GM12878 (cell line): ENCODE data around the gene CFAP299.
"Not testable (repeated sequence)": the region's sequence is repeated elsewhere in the genome, so short reads cannot be mapped to it uniquely, and the experiment has no call there.

Experiments used
- CEBPB ChIP-seq, 2 experiments: fragments of 150-350 bp in 1 of 2; IDR thresholded peaks; 2 replicates each; pipeline ENCODE4 v1.6.1; 2012 to 2014; ENCODE audit warnings: low read depth in 2 of 2, low read length in 2 of 2, borderline replicate concordance in 1 of 2, inconsistent platforms in 1 of 2
- CTCF ChIP-seq, 3 experiments: IDR thresholded peaks in 2 of 3; conservative IDR thresholded peaks in 1 of 3; 2 replicates each; pipeline ENCODE4 v1.5.1; 2011; ENCODE audit warnings: low read depth in 3 of 3, low read length in 3 of 3, mild to moderate bottlenecking in 3 of 3, control low read depth in 2 of 3, moderate library complexity in 2 of 3, inconsistent platforms in 1 of 3, mixed read lengths in 1 of 3; ENCODE audit not compliant: control insufficient read depth in 2 of 3, insufficient read depth in 1 of 3; ENCODE audit errors: extremely low read depth in 1 of 3
- ELK1 ChIP-seq: IDR thresholded peaks from 2 replicates; pipeline ENCODE4 v1.6.1; 2012; ENCODE audit warnings: low read depth, low read length, improper control_type of control experiment
- JUNB ChIP-seq: IDR thresholded peaks from 2 replicates; pipeline ENCODE4 v1.6.1; 2016; ENCODE audit warnings: antibody characterized with exemption, mild to moderate bottlenecking
- KDM1A ChIP-seq: fragments of 200-600 bp; sonication (generic); IDR thresholded peaks from 2 replicates; pipeline ENCODE4 v1.6.1; 2016; ENCODE audit warnings: borderline replicate concordance
- POLR2A ChIP-seq: IDR thresholded peaks from 2 replicates; pipeline ENCODE4 v1.6.1; 2011; ENCODE audit warnings: low read depth, mild to moderate bottlenecking, low read length
- POLR2AphosphoS2 ChIP-seq: IDR thresholded peaks from 2 replicates; pipeline ENCODE4 v1.6.1; 2011; ENCODE audit warnings: low read depth, mild to moderate bottlenecking, low read length, improper control_type of control experiment, moderate library complexity
- POLR2AphosphoS5 ChIP-seq: IDR thresholded peaks from 2 replicates; pipeline ENCODE4 v1.6.1; 2011; ENCODE audit warnings: mild to moderate bottlenecking, low read length, inconsistent platforms
- RFX5 ChIP-seq: IDR thresholded peaks from 2 replicates; pipeline ENCODE4 v1.6.1; 2011; ENCODE audit warnings: low read depth, low read length, improper control_type of control experiment
- SMARCA5 ChIP-seq: fragments of 450-650 bp; IDR thresholded peaks from 2 replicates; pipeline ENCODE4 v1.6.1; 2017; ENCODE audit warnings: mild to moderate bottlenecking
- TCF7 ChIP-seq: IDR thresholded peaks from 2 replicates; pipeline ENCODE4 v1.6.1; 2014; ENCODE audit warnings: antibody characterized with exemption, borderline replicate concordance
- USF1 ChIP-seq: IDR thresholded peaks from 2 replicates; pipeline ENCODE4 v1.6.1; 2011; ENCODE audit warnings: borderline replicate concordance, low read depth, mild to moderate bottlenecking, moderate library complexity, mixed read lengths, low read length; ENCODE audit not compliant: insufficient read depth; ENCODE audit errors: extremely low read length
- ZSCAN29 ChIP-seq: fragments of 450-650 bp; IDR thresholded peaks from 2 replicates; pipeline ENCODE4 v1.6.1; 2017; ENCODE audit warnings: mild to moderate bottlenecking, moderate library complexity

- not testable (repeated sequence) for TF ChIP-seq SMARCA5; JUNB; TCF7; KDM1A; POLR2AphosphoS2; ELK1; POLR2A; RFX5; POLR2AphosphoS5; ZSCAN29; USF1; CTCF (IDR thresholded peaks at IDR 0.05 in 2 of 3, conservative IDR thresholded peaks at IDR 0.05 in 1 of 3; ENCODE audit: control insufficient read depth in 2 of 3, extremely low read depth in 1 of 3, insufficient read depth in 1 of 3, low read depth in 3 of 3, low read length in 3 of 3); CEBPB (IDR thresholded peaks at IDR 0.05; ENCODE audit: borderline replicate concordance in 1 of 2, low read depth in 2 of 2, low read length in 2 of 2)
These were observed 352.2 kb downstream of the CFAP299 start for GRCh38 chr4:80687736-80688135.
